GM21737 (cell line): Measurements from ENCODE around the gene TMEM245.

Experiments
- ATAC-seq: cut with Tn5 transposase; IDR thresholded peaks from one replicate; pipeline ENCODE4 v1.9.1; 2021; ENCODE audit warnings: mild to moderate bottlenecking, moderate library complexity; ENCODE audit not compliant: unreplicated experiment

The TMEM245 gene

DNA sequence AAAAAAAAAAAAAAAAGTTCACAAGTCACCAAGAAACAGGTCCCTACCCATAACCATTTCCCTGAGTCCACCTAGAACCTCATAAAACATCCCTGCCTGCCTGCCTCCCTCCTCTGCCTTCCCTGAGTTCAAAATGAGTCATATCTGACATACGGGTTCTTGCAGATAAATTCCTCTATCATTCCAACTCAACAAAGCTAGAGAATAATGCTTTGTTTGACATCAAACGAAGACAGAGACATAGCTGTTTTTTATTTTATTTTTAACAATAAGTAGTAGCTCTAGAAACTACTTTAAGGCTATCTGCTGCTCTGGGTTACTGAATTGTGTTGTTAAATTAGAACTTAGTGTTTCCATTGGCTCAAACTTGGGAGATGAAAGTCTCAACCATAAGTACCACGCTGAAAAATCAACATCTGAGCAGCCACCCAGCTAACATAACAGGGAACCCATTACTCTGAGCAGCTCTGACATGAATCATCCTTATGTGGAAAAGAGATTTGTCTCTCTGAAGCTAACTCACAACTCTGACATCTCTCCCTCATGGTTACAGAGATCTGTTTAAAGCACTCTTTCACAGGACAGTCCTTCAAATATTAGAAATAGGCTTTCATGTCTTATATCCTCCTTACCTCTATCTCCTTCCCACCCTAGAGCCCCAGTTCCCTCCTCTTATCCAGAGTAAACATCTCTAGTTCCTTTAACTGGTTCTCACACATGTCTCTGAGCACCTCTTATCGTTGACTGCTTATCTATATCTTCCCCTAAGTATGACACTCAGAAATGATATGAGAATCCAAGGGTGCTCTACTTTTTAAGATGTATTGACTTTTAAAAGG lies 12.1 kb downstream of the TMEM245 start:
- no peak for ATAC-seq

DNA sequence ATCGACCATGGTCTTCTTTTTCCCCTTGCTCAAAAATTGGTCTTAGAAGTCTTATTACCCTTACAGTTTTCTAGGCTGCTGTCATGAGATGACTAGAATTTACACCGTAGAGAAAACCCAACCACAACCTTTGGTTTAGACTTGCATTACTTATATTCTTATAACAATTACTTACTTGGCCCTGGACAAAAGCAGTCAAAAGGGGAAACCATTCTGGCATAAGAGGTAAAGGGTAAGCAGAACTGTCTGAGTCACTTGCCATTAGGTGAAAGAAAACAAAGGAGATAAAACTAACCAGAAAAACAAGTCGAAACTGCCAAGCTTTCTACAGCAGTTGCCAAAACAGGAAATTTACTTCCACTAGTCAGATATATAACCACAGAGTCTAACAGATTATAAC lies 17.9 kb downstream of the TMEM245 start:
- peak; percentile 70 for ATAC-seq

DNA sequence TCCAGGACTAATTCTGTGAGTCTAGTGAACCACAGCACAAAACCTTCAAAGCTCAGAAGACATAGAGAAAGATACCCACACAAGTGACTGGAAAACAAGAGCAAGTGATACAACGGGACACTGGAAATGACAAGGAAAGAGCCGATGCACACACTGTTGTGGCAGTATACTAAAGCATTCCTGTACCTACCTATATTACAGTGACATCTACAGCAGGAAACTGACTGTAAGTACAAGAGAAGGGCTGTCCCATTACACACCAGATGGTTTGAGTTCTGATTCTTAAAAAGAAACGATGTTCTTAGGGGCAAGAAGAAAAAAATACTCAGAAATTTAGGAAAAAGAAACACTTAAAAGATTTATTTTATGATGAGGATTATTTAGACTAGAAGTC lies 18.5 kb downstream of the TMEM245 start:
- ATAC-seq: no peak

DNA sequence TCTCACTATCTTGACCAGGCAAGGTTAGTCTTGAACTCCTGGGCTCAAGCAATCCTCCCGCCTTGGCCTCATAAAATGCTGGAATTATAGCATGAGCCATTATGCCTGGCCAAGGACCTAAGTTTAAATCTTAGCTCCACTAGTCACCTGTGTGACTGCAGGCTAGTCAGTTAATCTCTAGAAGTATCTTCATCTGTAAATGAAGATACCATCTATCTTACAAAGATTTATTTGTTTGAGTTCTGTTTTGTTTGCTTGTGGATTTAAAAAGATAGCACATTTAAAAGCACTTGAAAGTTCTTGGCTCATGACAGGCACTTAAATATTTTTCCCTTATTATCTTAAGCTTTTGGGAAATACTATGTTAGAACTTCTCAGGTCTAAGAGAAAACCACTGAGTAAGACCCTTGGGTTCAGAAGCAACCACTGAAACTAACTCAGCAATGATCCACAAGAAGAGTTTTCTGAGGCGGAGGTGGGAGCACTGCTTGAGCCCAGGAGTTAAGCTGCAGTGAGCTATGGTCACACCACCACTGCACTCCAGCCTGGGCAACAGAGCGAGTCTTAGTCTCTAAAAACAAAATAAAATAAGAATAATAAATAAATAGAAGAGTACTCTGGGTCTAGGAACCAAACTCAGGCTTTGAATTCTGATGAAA lies 19.1 kb downstream of the TMEM245 start:
- no peak for ATAC-seq

DNA sequence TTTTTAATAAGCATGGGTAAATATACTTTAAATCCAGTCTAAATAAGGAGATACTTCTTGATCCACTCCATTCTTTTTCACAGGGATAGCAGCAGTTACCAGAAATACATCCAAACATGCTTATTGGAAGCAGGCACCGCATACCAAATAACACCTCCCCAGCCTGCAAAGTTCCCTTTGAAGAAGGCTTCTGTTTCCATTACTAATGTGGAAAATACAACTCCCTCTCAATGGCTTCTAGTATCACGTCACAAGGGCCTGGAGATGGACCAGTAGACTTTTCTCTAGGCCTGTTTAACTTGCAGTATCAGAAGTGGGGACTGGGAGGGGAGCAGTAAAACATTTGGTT lies 20.8 kb downstream of the TMEM245 start:
- no peak for ATAC-seq

DNA sequence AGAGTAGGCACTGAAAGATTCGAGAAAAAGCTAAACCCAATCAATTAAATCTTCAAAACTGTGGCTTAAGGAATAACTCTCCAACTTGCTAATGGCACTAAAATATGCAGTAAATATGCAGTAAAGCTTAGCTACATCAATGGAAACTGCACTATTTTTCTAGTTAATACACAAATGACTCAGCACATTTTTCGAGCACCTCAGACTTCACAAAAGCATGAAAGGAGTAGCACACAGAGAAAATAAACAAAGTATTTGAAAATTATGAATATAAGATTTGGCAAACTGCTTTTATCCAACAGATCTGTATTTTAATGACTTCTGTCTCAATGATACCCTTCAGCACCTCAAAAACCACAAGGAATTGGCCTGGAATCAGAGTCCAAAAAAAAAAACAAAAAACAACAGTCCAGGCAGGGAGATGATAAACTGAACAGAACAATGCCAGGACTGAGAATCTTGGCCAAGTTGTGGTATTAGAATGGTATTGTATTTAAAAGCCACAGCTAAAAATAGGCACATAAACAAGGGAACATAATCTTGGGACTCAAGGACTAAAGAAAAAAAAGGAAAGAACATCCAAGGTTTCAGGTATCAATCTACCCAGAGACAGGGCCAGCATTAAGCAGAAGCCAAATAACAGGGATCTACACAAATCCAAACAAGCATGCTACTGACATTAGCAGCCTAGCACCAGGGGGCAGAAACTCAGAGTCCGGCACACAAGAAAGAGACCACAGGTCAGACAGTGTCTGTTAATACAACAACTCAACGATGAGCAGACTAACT lies 21.4 kb downstream of the TMEM245 start:
- ATAC-seq: no peak

DNA sequence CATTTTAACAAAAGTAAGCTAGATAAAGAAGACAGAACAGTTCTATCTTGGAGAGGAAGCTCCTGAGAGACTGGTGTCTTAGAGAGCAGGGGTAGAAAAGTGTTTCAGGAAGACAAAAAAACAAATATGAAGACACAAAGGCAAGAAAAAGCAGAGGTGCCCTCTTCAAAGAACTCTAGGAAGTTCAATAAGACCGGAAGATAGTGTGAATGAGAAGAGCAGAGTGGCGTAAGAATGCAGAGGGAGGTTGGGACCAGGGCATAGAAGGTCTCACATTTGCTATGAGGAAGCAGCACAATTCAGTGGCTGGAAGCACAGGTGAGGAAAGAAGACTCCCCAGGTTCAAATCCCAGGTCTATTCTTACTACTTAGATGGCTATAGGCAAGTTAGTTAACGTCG lies 22.6 kb downstream of the TMEM245 start:
- no peak for ATAC-seq

DNA sequence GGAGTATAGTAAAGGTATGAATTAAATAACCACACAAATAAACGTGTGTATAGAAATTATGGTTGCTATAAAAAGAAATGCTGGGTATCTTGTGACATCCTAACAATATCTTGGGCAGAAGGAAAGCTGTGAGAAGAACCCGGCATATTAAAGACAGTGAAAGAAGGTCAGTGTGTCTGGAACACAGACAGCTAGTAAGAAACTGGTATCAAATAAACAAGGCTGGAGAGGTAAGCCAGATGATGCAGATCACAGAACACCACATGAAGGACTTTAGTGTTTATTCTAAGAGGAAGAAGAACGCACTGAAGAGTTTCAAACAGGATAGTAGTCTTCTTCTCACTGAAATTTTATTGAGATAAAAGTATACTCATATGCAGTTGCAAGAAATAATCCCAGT lies 24.4 kb downstream of the TMEM245 start:
- no peak for ATAC-seq

DNA sequence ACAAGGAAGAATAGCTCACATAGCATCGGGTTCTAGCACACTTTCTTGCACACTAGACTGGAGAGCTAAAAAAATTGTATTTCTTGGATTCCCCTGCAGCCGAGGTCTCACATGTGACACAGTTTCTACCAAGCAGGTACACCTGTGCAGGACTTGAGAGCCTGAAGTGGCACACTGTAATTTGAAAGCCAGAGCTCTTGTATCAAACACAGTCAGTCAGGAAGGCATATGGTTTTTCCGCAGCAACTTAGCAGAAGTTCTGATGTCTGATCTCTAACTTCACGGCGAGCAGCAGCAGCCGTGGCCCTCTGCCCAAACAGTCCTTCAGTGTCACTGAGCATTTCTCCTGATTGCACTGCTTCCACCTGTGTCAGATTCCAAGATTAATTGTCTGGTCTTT lies 25.5 kb downstream of the TMEM245 start:
- ATAC-seq: no peak

DNA sequence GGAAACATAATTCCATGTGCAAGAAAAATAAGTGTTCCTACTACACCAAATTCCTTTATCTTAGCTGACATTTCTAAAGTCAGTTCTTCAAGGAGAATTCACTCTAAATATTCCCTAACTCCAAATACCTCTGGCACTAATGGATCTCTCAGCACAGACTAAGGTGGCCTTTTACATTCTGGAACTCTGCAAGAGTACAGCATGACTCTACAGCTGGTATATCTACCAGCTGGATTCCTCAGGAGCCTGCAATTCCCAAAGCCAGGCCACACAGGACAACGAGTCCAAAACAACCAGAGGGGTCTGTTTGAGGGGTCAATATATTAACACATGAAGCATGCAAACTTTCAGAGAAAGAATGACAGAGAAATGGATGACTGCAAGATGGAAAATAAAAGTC lies 27.2 kb downstream of the TMEM245 start:
- no peak for ATAC-seq

DNA sequence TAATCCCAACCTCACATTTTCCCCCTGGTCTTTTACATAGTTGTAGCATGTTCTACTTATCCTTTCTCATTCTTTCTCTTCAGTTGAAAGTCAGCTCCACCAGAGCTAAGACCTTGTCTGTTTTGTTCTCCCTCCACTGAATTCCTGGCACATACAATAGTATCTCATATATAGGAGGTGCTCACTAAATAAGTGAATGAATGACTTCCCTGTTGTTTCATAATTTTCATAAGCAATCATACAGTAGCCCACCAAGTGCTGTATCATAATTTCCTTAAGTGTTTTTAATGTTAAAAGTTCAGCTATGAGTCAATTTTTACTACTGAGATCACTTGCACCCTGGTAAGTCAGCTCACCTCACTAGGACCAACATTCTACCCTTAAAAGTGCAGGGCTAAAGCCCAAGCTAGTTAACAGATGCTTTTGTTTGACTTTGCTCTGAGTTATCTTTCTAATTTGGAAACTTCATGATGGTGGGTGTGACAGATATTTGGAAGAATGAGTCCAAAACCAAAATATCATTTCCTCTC lies 27.6 kb downstream of the TMEM245 start:
- no peak for ATAC-seq

DNA sequence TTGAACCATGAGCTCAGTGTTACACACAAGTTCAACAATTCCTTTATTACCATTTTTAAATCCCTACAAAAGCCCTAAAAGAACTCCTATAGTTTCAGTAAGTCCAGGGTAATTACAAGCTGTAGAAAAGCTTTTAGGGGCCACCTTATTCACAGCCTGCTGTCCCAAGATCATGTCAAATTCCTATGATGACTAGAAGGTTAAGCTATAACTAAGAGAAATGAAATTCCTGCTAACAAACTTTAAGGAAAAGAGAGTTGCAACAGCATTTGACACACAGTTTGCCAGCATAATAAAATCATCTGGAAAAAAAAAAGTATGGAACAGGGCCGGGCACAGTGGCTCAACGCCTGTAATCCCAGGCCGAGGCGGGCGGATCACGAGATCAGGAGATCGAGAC lies 31.5 kb downstream of the TMEM245 start:
- ATAC-seq: no peak

DNA sequence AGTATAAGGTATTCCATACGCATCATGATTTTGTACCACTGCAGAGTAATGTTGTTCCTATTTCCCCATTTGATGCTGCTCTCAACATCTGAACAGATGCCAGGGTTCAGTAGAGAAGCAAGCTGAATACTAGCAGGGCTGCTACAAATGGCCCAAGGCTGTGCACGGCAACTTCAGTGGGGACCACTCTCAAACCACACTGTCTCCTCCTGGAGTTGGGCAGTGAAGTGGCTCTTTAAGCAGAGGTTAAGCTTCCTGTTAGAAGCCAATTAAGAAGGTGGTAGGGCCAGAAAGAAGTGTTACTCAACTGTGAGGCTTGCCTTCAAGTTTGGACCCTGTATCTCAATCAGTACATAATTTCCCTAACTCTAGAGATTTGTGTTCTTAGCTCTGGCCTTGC lies 32.0 kb downstream of the TMEM245 start:
- ATAC-seq: no peak

DNA sequence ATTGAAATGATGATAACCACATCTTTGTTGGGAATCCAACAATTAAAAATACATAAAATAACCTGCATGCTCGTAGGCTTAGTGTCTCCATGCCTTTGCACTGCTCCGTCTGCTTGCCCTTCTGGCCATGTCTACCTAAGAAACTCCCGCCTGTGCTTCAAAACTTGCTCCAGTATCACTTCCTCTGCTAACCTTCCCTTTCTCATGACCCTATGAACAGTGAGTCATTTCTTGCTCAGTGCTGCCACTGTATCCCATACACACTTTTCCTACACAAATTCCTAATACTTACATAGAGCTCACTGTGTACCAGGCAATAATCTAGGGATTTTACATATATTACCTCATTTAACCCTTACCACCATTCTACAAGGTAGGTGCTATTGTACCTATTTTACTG lies 33.5 kb downstream of the TMEM245 start:
- ATAC-seq: peak; percentile 87

DNA sequence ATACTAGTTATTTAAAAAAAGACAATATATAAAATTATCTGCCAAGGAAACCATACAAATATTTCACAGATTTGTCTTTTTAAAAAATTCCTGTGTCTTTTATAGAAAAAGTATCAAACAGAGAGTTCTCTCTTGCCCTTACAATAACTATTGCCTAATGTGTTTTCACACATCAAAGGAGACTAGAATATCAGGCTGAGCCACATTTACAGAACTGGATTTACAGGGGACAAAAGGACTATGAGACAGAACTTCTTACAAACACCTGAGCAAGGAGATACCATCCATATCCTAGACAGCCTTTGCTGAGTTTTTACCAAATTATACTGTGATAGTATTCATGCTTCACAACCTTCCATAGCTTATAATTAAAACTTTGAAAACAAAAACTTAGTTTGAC lies 34.2 kb downstream of the TMEM245 start:
- no peak for ATAC-seq

DNA sequence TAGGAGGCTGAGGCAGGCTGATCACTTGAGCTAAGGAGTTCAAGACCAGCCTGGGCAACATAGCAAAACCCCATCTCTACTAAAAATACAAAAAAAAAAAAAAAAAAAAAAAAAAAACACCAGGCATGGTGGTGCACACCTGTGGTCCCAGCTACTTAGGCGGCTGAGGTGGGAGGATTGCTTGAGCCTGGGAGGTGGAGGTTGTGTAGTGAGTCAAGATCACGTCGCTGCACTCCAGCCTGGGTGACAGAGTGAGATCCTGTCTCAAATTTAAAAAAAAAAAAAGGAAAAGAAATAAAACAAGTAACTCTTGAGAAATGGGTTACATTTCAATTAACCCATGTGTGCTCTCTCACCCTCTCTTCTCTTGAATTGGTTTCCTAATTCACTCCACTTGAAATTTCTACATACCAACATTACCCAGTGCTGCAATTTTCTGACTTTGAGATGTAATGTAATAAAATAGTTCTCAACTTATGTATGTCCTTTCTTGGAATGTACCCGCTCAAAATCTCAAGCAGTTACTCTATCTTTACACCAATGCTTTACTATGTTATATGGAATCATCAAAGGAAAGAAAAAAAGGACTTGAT lies 35.8 kb downstream of the TMEM245 start:
- no peak for ATAC-seq

DNA sequence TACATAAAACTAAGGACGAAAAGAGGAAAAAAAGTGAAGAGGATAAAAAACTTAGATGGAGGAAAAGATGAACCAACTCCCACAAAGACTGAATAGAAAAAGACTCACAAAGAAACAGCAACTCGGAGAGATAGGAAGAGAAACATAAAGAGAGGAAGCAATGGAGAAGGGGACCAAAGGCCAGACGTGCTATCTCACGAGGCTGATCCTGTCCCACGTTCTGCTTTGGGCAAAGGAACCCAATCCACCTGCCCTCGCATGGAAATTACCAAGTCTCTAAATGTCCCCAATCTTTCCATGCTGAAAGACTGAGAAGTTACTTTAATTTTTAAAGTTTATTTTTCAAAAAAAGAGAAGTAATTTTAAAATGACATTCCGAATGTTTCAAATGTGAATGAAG lies 36.6 kb downstream of the TMEM245 start:
- ATAC-seq: no peak

DNA sequence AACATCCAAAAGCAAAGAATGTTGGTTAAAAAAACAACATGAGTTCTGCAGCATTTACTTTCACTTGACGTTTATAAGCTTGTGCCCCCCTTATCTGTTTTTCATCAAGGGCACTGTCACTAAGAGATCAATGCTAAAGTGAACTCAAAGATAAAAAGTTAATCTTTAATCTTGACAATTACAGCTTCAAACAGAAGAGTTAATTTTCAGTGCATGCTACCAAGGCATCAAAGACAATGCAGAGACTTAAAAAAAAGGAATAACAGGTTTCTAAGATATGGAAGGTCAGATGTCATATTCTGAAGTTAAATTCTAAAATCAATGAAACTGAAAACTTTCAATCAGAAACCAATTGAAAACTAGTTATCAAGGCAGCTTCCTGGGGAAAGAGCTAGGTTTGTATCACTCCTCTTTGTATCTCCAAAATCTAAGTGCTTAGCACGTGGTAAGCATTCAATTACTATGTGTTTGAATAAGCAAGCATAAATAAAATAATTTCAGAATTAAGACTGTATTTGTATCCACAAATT lies 37.6 kb downstream of the TMEM245 start:
- no peak for ATAC-seq

DNA sequence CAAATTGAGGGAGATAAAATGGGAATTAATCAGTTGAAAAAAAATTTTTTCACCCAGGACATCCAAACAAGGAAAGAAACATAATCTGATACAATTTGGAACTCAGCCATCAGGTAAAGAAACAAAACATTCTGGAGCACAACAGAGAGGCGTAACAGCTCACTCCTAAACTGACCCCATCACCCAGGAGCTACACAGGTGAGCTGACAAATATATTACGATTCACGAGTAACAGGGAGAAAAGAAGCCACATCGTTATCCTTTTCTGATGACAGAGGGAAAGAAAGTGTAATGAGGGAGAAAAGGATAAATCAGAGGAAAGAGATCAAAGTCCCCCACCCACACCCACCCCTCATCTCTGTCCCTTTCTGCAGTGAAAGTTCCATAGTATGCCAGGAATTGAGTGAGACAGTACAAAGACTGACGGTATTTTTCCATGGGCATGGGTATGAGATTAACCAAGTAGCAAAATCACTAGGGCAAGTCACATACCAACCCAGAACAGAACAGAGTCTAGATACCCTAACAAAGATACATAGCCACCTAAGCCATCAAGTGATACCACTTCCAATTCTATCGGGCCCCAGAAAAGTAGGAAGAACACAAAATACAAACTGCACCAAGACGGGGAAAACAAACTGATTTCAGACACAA lies 45.4 kb downstream of the TMEM245 start:
- ATAC-seq: no peak

DNA sequence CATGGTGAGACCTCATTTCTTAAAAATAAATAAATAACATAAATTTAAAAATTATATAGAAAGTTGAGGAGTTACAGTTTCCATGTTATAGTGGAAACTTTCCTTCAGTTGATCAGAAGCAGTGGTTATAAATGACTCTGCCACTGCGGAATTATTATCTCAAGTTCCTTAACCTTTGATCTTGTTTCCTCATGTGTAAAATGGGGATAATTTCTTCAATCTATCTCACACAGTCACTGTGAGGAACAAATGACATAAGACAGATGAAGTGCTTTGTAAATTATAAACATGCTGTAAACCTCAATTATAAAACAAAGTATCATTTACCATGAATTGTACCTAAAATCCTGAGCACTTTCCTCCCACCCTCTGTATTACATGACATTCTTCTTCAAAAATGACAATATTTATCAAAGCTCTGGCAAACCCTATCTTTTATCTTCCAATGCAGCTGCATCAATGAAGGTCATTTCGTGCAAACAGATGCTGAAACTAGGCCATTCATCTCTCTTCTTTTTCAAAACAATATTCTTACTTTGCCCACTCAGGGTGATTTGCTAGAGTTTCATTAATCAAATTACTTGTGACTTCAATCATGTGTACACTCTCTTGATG lies 46.8 kb downstream of the TMEM245 start:
- ATAC-seq: no peak
